Esophagus squamous epithelium (tissue), 4 donors: Measurements from ENCODE around the gene KRTAP19-6.

Experiments used
- CTCF ChIP-seq, 6 experiments: fragments of 450-650 bp in 4 of 6; fragments of 200-600 bp in 2 of 6; sonication (generic) in 2 of 6; IDR thresholded peaks; one replicate each; pipeline ENCODE4 v1.5.1; 2016 to 2019; ENCODE audit warnings: antibody characterized with exemption in 6 of 6, mild to moderate bottlenecking in 4 of 6, moderate library complexity in 4 of 6
- POLR2A ChIP-seq, 4 donors: fragments of 450-650 bp; IDR thresholded peaks; one replicate each; pipeline ENCODE4 v1.6.1; 2017; ENCODE audit warnings: antibody characterized with exemption in 4 of 4, mild to moderate bottlenecking in 4 of 4, moderate library complexity in 3 of 4

DNA sequence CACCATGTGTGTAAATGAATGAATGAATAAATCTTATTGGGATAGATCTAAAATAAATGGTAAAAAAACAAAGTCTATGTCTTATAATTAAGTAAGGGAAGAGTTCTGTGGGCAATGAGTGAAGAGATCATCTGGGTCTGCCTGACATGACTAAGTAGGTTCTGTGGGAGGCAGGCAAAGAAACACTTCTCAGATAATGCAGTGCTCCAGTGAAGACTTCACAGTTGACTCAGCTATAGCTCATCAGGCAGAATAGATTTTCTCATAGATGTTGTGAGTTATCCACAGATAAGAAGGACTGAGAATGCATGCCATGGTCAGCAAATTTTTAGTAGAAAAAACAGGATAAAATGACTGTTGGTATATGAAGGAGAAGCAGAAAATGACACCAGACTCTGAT, 36.1 kb upstream of the KRTAP19-6 start:
- no peak for TF ChIP-seq CTCF (IDR thresholded peaks at IDR 0.05)
- TF ChIP-seq POLR2A (IDR thresholded peaks at IDR 0.05), result no peak
